ENCODE data around the gene KLHL36. TPM values are rescaled to one million over a fixed set of nuclear protein-coding genes. Genes with fewer than 3 reads are reported as not detected.
"Not testable (repeated sequence)": the region's sequence is repeated elsewhere in the genome, so short reads cannot be mapped to it uniquely, and the experiment has no call there.

Gene KLHL36
- total RNA-seq, 6 experiments from 2014 or later = 37.6 to 58.3 (median 40.7) TPM

GRCh38 chr16:84692451-84693214 lies 44.3 kb downstream of the KLHL36 start:
- DNase-seq = no peak
- H3K27me3 Mint-ChIP-seq (ENCODE audit: insufficient read depth) = no peaks in the 10 kb centered on the region
- peaks cover 49% of the 10 kb centered on the region for H3K4me1 Mint-ChIP-seq (ENCODE audit: low read depth)
- peaks cover 4% of the 10 kb centered on the region; the same call in 1 of the 2 replicates for H3K9me3 Mint-ChIP-seq
- no peak for TF ChIP-seq CTCF (IDR thresholded peaks at IDR 0.05)
- peaks cover 9% of the 10 kb centered on the region for H3K36me3 Mint-ChIP-seq (ENCODE audit: low read depth)
- no peak overlapping the region for H3K4me3 Mint-ChIP-seq
- peak overlapping the region; percentile 24; the same call in 1 of the 2 replicates for H3K27ac Mint-ChIP-seq

GRCh38 chr16:84693869-84694268 lies 45.6 kb downstream of the KLHL36 start:
- H3K36me3 Mint-ChIP-seq (ENCODE audit: low read depth); H3K4me3 Mint-ChIP-seq; H3K27ac Mint-ChIP-seq; H3K9me3 Mint-ChIP-seq; DNase-seq; H3K27me3 Mint-ChIP-seq (ENCODE audit: insufficient read depth): not testable (repeated sequence)
- peaks cover 38% of the 10 kb centered on the region for H3K4me1 Mint-ChIP-seq (ENCODE audit: low read depth)

DNA sequence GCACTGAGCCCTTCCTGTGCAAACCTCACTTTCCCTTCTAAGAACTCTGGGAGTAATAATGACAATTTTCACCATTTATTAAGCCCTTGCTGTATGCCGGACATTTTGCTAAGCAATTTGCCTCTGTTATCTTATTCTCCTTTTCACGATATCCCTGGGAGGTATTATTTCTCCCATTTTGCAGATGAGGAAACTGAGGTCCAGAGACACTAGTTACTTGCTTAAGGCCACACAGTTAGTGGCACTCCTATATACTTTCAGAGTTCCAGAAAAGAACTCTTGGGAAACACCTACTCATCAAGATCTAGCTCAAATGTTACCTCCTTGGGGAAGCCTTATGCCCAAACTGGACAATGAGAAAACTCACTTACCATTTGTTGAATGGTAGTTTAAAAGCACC lies 46.7 kb downstream of the KLHL36 start:
- Mint-ChIP-seq H3K27me3 (ENCODE audit: insufficient read depth) (no peaks in the 10 kb centered on the region), H3K36me3 (ENCODE audit: low read depth) (0 out of 2 replicates have a peak, but pooled peaks cover 4% of the 10 kb centered on the region), H3K9me3 (no peaks in the 10 kb centered on the region), H3K4me3 (no peak overlapping the region), H3K4me1 (ENCODE audit: low read depth) (peaks cover 32% of the 10 kb centered on the region), H3K27ac (no peak overlapping the region)
- no peak for TF ChIP-seq CTCF (IDR thresholded peaks at IDR 0.05)
- DNase-seq = no peak

GRCh38 chr16:84699147-84699711 lies 50.9 kb downstream of the KLHL36 start:
- no peaks in the 10 kb centered on the region for H3K9me3 Mint-ChIP-seq
- peaks cover 4% of the 10 kb centered on the region; the same call in 1 of the 2 replicates for H3K36me3 Mint-ChIP-seq (ENCODE audit: low read depth)
- H3K27ac Mint-ChIP-seq = 0 out of 2 replicates have a peak overlapping the region, but pooled peaks have one; percentile 49
- H3K4me1 Mint-ChIP-seq (ENCODE audit: low read depth) = peaks cover 34% of the 10 kb centered on the region
- H3K4me3 Mint-ChIP-seq = peak overlapping the region; percentile 96
- DNase-seq = no peak
- no peaks in the 10 kb centered on the region; the same call in none of the 2 replicates for H3K27me3 Mint-ChIP-seq (ENCODE audit: insufficient read depth)
- no peak for TF ChIP-seq CTCF (IDR thresholded peaks at IDR 0.05)

DNA sequence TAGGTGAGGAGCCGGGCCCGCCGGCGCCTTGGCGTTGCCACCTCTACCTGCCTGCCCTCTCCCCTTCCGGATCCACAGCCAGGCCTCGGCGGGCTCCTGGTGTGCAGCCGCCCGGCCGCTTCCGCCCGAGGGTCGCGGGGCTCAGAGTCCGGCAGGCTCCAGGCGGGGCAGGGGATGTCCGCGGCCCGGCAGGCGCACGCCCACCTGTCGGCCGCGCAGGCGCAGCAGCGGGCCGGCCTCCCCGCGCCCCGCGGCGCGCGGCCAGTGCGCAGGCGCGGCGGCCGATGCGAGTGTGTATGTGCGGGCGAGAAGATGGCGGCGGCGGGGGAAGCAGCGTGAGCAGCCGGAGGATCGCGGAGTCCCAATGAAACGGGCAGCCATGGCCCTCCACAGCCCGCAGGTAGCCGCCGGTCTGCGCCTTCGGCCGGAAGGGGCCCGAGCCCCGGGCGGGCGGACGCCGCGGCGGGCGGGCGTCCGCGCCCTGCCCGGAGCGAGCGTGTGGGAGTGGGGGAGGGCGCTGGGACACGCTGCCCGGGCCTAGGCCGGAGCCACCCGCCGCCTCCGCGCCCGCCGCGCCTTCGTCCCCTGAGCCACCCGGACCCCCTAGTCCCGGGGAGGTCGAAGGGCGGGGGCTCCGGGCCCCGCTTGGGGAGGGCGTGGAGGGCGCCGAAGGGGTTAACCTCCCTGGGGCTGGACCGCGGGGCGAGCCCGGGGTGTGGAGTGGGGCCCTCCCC lies 51.6 kb downstream of the KLHL36 start, which contains the start of gene USP10:
Gene USP10 (plus strand): TSS at position 289 of the 734 bp plus-strand sequence. CDS start 91 bp downstream, at position 380.
- Mint-ChIP-seq H3K27ac (peak within 1 kb of the TSS; percentile 89), H3K36me3 (ENCODE audit: low read depth) (peaks cover 4% of the 10 kb centered on the region; the same call in 1 of the 2 replicates), H3K9me3 (no peaks in the 10 kb centered on the region), H3K27me3 (ENCODE audit: insufficient read depth) (no peaks in the 10 kb centered on the region; the same call in none of the 2 replicates), H3K4me1 (ENCODE audit: low read depth) (peaks cover 40% of the 10 kb centered on the region), H3K4me3 (peak within 1 kb of the TSS; percentile 96)
- no peak for TF ChIP-seq CTCF (IDR thresholded peaks at IDR 0.05)
- DNase-seq = peak; percentile 55
